WTC11 (cell line): ENCODE measurements around the gene GRIP2. TPM values are rescaled to one million over a fixed set of nuclear protein-coding genes. Genes with fewer than 3 reads are reported as not detected.

Experiments
- ATAC-seq: fragments of 200-7000 bp; cut with Tn5 transposase; 2 replicates; pipeline ENCODE4 v1.10.0; 2021; ENCODE audit warnings: mild to moderate bottlenecking, moderate library complexity
- Bru-seq: library from RNA; stranded (reverse); fragments of 400-500 nt; gene quantifications from one replicate; lab custom pipeline; 2021; lab: Mats Ljungman, UMichigan
- CTCF ChIA-PET: fragments of 300-600 bp; sonication (Branson Sonifier 250); formaldehyde crosslinking; loops from one replicate; lab custom pipeline; 2021; ENCODE audit warnings: antibody characterized with exemption; lab: Charles Lee
- POLR2A ChIA-PET: fragments of 350-600 bp; sonication (Branson Sonifier 250); formaldehyde crosslinking; loops from one replicate; lab custom pipeline; 2021; ENCODE audit warnings: antibody characterized with exemption; lab: Charles Lee
- DNase-seq: peaks from one replicate; pipeline ENCODE4 v3.0.0; 2021; ENCODE audit warnings: low spot score
- H3K27ac Mint-ChIP-seq: 2 replicates; pipeline ENCODE4 v1.8.0; 2021; ENCODE audit warnings: mixed read lengths
- H3K27me3 Mint-ChIP-seq: 2 replicates; pipeline ENCODE4 v1.8.0; 2021; ENCODE audit warnings: low read depth, mild to moderate bottlenecking, moderate library complexity, mixed read lengths
- H3K36me3 Mint-ChIP-seq: 2 replicates; pipeline ENCODE4 v1.8.0; 2021; ENCODE audit warnings: mixed read lengths
- H3K4me1 Mint-ChIP-seq: 2 replicates; pipeline ENCODE4 v1.8.0; 2022; ENCODE audit warnings: mixed read lengths
- H3K4me3 Mint-ChIP-seq: 2 replicates; pipeline ENCODE4 v1.8.0; 2021; ENCODE audit warnings: mild to moderate bottlenecking, moderate library complexity, mixed read lengths
- H3K9me3 Mint-ChIP-seq: 2 replicates; pipeline ENCODE4 v1.8.0; 2021; ENCODE audit warnings: mixed read lengths
- ATF6 ChIP-seq: sonication (generic); formaldehyde crosslinking; IDR thresholded peaks from 2 replicates; pipeline ENCODE4 v1.8.1; 2023; ENCODE audit warnings: mild to moderate bottlenecking, missing genetic modification reagents
- CREM ChIP-seq: sonication (generic); formaldehyde crosslinking; IDR thresholded peaks from 2 replicates; pipeline ENCODE4 v1.8.1; 2022; ENCODE audit warnings: mild to moderate bottlenecking, missing genetic modification reagents, moderate library complexity
- FOXP1 ChIP-seq: sonication (generic); formaldehyde crosslinking; IDR thresholded peaks from 2 replicates; pipeline ENCODE4 v1.8.0; 2022; ENCODE audit warnings: missing genetic modification reagents, mild to moderate bottlenecking, moderate library complexity, borderline replicate concordance
- GABPB1 ChIP-seq: sonication (generic); formaldehyde crosslinking; IDR thresholded peaks from 2 replicates; pipeline ENCODE4 v1.8.1; 2023; ENCODE audit warnings: mild to moderate bottlenecking, missing genetic modification reagents
- HMGXB4 ChIP-seq: sonication (generic); formaldehyde crosslinking; IDR thresholded peaks from 2 replicates; pipeline ENCODE4 v1.8.1; 2023; ENCODE audit warnings: mild to moderate bottlenecking, moderate library complexity, missing genetic modification reagents
- KAT7 ChIP-seq: sonication (generic); formaldehyde crosslinking; IDR thresholded peaks from 2 replicates; pipeline ENCODE4 v1.8.1; 2023; ENCODE audit warnings: missing genetic modification reagents, mild to moderate bottlenecking, borderline replicate concordance
- NFYB ChIP-seq: sonication (generic); formaldehyde crosslinking; conservative IDR thresholded peaks from 2 replicates; pipeline ENCODE4 v1.8.0; 2022; ENCODE audit warnings: low read depth, missing genetic modification reagents
- NR1H2 ChIP-seq: sonication (generic); formaldehyde crosslinking; IDR thresholded peaks from 2 replicates; pipeline ENCODE4 v1.9.0; 2021; ENCODE audit warnings: mild to moderate bottlenecking, moderate library complexity, missing genetic modification reagents
- NR3C1 ChIP-seq: sonication (generic); formaldehyde crosslinking; conservative IDR thresholded peaks from 2 replicates; pipeline ENCODE4 v1.8.1; 2023; ENCODE audit warnings: low read depth, mild to moderate bottlenecking, missing genetic modification reagents
- OVOL2 ChIP-seq: fragments of 250-450 bp; sonication (Bioruptor Pico); IDR thresholded peaks from 2 replicates; pipeline ENCODE4 v1.9.0; 2021; ENCODE audit warnings: mild to moderate bottlenecking, borderline replicate concordance
- SMAD3 ChIP-seq: sonication (generic); formaldehyde crosslinking; IDR thresholded peaks from 2 replicates; pipeline ENCODE4 v1.8.0; 2022; ENCODE audit warnings: missing genetic modification reagents, mild to moderate bottlenecking, borderline replicate concordance
- TEAD4 ChIP-seq: sonication (generic); formaldehyde crosslinking; IDR thresholded peaks from 2 replicates; pipeline ENCODE4 v1.8.0; 2022; ENCODE audit warnings: mild to moderate bottlenecking, missing genetic modification reagents
- ZNF232 ChIP-seq: sonication (generic); formaldehyde crosslinking; IDR thresholded peaks from 2 replicates; pipeline ENCODE4 v1.8.0; 2022; ENCODE audit warnings: mild to moderate bottlenecking, missing genetic modification reagents
- ZNF263 ChIP-seq: sonication (generic); formaldehyde crosslinking; IDR thresholded peaks from 2 replicates; pipeline ENCODE4 v1.8.1; 2022; ENCODE audit warnings: low read depth, mild to moderate bottlenecking, moderate library complexity, missing genetic modification reagents
- ZNF416 ChIP-seq: fragments of 250-450 bp; sonication (Bioruptor Pico); IDR thresholded peaks from 2 replicates; pipeline ENCODE4 v1.9.0; 2021; ENCODE audit warnings: mild to moderate bottlenecking, inconsistent platforms
- ZNF532 ChIP-seq: fragments of 250-450 bp; sonication (Bioruptor Pico); IDR thresholded peaks from 2 replicates; pipeline ENCODE4 v1.9.0; 2021; ENCODE audit warnings: mild to moderate bottlenecking, borderline replicate concordance
- long read RNA-seq, 3 experiments: library from RNA in 1 of 3; library from capped mRNA in 1 of 3; library from polyadenylated mRNA in 1 of 3; unstranded in 2 of 3; stranded (forward) in 1 of 3; transcript quantifications; one replicate each; pipeline ENCODE4 v2.0.0, GENCODE V29; 2021
- total RNA-seq: library from RNA; stranded (reverse); gene quantifications from 3 replicates; pipeline ENCODE4 v1.2.3, GENCODE V29; 2021
- TF ChIP-seq, protein P1 (sequence below): sonication (generic); formaldehyde crosslinking; IDR thresholded peaks from 2 replicates; pipeline ENCODE4 v1.8.0; 2022; ENCODE audit warnings: mild to moderate bottlenecking, missing genetic modification reagents
- TF ChIP-seq, protein P2 (sequence below): fragments of 200-600 bp; IDR thresholded peaks from 2 replicates; pipeline ENCODE4 v1.8.0; 2022; ENCODE audit warnings: antibody characterized with exemption
- TF ChIP-seq, protein P3 (sequence below): fragments of 250-450 bp; sonication (Bioruptor Pico); IDR thresholded peaks from 2 replicates; pipeline ENCODE4 v1.8.0; 2021; ENCODE audit warnings: mild to moderate bottlenecking
- TF ChIP-seq, protein P4 (sequence below): sonication (generic); formaldehyde crosslinking; IDR thresholded peaks from 2 replicates; pipeline ENCODE4 v1.8.1; 2022; ENCODE audit warnings: mild to moderate bottlenecking, moderate library complexity, missing genetic modification reagents

GRIP2 gene
- 11.4 to 12.0 TPM (median 11.7 TPM) in 3 replicates for total RNA-seq
- Bru-seq, nascent RNA: percentile 40 among the genes with signal in this experiment
- long read RNA-seq, experiment 1, partial matches to known transcripts: 13 of 36 reads
- long read RNA-seq, experiment 1, other reads (novel, unspliced or antisense): 23 of 36 reads
- long read RNA-seq, experiment 2, partial matches to known transcripts: 0 of 2 reads
- long read RNA-seq, experiment 2, other reads (novel, unspliced or antisense): 2 of 2 reads
- long read RNA-seq, experiment 3, partial matches to known transcripts: 1 of 2 reads
- long read RNA-seq, experiment 3, other reads (novel, unspliced or antisense): 1 of 2 reads

DNA sequence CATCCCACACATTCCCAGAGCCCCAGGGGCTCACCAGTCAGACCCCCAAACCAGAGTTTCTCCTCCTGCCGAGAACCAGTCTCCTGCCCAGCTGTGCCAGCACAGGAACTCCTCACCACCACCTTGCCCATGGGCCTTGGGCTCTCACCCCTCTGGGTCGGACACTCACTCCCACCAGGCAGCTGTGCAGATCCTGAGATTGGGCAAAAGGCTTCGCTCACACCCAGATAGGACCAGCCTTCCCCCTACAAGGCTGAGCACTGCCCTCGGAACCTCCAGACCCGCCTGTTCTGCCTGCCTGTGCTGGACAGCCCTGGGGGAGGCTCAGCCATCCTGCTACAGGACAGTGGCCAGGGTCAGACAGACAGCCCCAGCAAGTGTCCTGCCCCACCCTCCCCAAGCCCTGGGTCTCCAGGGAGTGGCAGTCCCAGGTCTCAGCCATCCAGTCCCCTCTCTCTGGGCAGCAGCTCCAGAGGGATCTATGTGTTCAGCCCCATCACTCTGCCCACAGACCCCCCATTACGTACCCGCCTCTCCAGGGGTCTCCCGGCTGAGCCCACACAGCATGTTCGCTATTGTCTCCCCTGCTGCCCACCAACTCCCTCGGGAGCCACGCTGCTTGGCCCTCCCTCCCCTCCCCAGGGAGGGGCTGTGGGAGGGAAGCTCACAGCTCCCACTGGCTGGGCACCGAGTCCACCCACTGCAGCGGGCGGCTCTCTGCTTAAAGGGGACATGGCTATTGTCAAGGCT is at the start of gene GRIP2:
Gene GRIP2, minus strand, starts transcription at position 601 of the 750 bp plus-strand sequence. Its CDS starts 34 bp downstream, at position 567.
- H3K27ac Mint-ChIP-seq: no peak within 1 kb of the TSS
- H3K4me3 Mint-ChIP-seq: no peak within 1 kb of the TSS
- H3K27me3 Mint-ChIP-seq: no peaks in the 10 kb centered on the region; the same call in 1 of the 2 replicates
- DNase-seq (no peak), ATAC-seq (no peak)
- no peaks in the 10 kb centered on the region for H3K36me3 Mint-ChIP-seq
- peaks cover 18% of the 10 kb centered on the region for H3K4me1 Mint-ChIP-seq
- CTCF ChIA-PET: interaction anchor here (1.4 to 3.9 kb wide), 2 partner anchors 9 to 31 kb away, joined by 11 to 37 read pairs; no protein-coding TSS in a partner anchor
- POLR2A ChIA-PET: no interaction called here
- no peaks in the 10 kb centered on the region for H3K9me3 Mint-ChIP-seq
- TF ChIP-seq NR1H2 (CRISPR knock-in tag) (no peak), SMAD3 (no peak), ZNF263 (CRISPR knock-in tag) (no peak), ATF6 (CRISPR knock-in tag) (no peak), KAT7 (no peak), CREM (CRISPR knock-in tag) (no peak), NR3C1 (CRISPR knock-in tag) (no peak), NFYB (CRISPR knock-in tag) (no peak), OVOL2 (no peak), FOXP1 (CRISPR knock-in tag) (no peak), HMGXB4 (no peak), GABPB1 (no peak), ZNF532 (CRISPR knock-in tag) (no peak), ZNF232 (CRISPR knock-in tag) (no peak), ZNF416 (no peak), TEAD4 (CRISPR knock-in tag) (no peak)
- TF ChIP-seq, protein P1, sequence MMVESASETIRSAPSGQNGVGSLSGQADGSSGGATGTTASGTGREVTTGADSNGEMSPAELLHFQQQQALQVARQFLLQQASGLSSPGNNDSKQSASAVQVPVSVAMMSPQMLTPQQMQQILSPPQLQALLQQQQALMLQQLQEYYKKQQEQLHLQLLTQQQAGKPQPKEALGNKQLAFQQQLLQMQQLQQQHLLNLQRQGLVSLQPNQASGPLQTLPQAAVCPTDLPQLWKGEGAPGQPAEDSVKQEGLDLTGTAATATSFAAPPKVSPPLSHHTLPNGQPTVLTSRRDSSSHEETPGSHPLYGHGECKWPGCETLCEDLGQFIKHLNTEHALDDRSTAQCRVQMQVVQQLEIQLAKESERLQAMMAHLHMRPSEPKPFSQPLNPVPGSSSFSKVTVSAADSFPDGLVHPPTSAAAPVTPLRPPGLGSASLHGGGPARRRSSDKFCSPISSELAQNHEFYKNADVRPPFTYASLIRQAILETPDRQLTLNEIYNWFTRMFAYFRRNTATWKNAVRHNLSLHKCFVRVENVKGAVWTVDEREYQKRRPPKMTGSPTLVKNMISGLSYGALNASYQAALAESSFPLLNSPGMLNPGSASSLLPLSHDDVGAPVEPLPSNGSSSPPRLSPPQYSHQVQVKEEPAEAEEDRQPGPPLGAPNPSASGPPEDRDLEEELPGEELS: no peak
- TF ChIP-seq, protein P2, sequence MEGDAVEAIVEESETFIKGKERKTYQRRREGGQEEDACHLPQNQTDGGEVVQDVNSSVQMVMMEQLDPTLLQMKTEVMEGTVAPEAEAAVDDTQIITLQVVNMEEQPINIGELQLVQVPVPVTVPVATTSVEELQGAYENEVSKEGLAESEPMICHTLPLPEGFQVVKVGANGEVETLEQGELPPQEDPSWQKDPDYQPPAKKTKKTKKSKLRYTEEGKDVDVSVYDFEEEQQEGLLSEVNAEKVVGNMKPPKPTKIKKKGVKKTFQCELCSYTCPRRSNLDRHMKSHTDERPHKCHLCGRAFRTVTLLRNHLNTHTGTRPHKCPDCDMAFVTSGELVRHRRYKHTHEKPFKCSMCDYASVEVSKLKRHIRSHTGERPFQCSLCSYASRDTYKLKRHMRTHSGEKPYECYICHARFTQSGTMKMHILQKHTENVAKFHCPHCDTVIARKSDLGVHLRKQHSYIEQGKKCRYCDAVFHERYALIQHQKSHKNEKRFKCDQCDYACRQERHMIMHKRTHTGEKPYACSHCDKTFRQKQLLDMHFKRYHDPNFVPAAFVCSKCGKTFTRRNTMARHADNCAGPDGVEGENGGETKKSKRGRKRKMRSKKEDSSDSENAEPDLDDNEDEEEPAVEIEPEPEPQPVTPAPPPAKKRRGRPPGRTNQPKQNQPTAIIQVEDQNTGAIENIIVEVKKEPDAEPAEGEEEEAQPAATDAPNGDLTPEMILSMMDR: no peak
- TF ChIP-seq, protein P3, sequence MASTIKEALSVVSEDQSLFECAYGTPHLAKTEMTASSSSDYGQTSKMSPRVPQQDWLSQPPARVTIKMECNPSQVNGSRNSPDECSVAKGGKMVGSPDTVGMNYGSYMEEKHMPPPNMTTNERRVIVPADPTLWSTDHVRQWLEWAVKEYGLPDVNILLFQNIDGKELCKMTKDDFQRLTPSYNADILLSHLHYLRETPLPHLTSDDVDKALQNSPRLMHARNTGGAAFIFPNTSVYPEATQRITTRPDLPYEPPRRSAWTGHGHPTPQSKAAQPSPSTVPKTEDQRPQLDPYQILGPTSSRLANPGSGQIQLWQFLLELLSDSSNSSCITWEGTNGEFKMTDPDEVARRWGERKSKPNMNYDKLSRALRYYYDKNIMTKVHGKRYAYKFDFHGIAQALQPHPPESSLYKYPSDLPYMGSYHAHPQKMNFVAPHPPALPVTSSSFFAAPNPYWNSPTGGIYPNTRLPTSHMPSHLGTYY (CRISPR knock-in tag): no peak
- TF ChIP-seq, protein P4, sequence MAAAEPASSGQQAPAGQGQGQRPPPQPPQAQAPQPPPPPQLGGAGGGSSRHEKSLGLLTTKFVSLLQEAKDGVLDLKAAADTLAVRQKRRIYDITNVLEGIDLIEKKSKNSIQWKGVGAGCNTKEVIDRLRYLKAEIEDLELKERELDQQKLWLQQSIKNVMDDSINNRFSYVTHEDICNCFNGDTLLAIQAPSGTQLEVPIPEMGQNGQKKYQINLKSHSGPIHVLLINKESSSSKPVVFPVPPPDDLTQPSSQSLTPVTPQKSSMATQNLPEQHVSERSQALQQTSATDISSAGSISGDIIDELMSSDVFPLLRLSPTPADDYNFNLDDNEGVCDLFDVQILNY (CRISPR knock-in tag): no peak
- TF ChIP-seq, all 79 proteins: peak for 0
